Endothelial cell of umbilical vein (primary cell): ENCODE measurements around the gene DNAH11. TPM values are rescaled to one million over a fixed set of nuclear protein-coding genes. Genes with fewer than 3 reads are reported as not detected.
"Not testable (repeated sequence)": the region's sequence is repeated elsewhere in the genome, so short reads cannot be mapped to it uniquely, and the experiment has no call there.

ENCODE experiments used
- BruUV-seq: library from RNA; stranded (reverse); fragments of 400-500 nt; replicated peaks from 2 replicates; lab custom pipeline; 2021; lab: Mats Ljungman, UMichigan
- CTCF ChIA-PET: fragments of 300-600, 350-600 bp; sonication (Branson Sonifier 250); formaldehyde crosslinking; loops from one replicate; lab custom pipeline; 2021; ENCODE audit warnings: antibody characterized with exemption, inconsistent platforms; lab: Charles Lee
- POLR2A ChIA-PET: fragments of 300-600, 350-600 bp; sonication (Branson Sonifier 250); formaldehyde crosslinking; loops from one replicate; lab custom pipeline; 2021; ENCODE audit warnings: antibody characterized with exemption, inconsistent platforms; lab: Charles Lee
- DNase-seq: peaks from one replicate; pipeline ENCODE4 v3.0.0-alpha.2; 2011; ENCODE audit warnings: low read depth, low spot score
- FAIRE-seq: peaks from 2 replicates; lab custom pipeline; 2011; peaks lifted over from hg19 to GRCh38; lab: Jason Lieb, UNC
- H2AFZ ChIP-seq: 2 replicates; pipeline ENCODE4 v1.6.0; 2012; ENCODE audit warnings: low read depth, low read length, control low read depth, inconsistent platforms
- H3K27ac ChIP-seq: 2 replicates; pipeline ENCODE4 v1.5.1; 2011; ENCODE audit warnings: low read depth, mild to moderate bottlenecking, control low read depth, low read length, moderate library complexity; ENCODE audit not compliant: insufficient read depth
- H3K27me3 ChIP-seq, 2 experiments: 2 replicates each; pipeline versions ENCODE4 v1.6.0 to v1.6.1; 2011; ENCODE audit warnings: low read length in 2 of 2, mixed read lengths in 1 of 2; ENCODE audit not compliant: control insufficient read depth in 2 of 2, insufficient read depth in 2 of 2
- H3K36me3 ChIP-seq, 2 experiments: 2 replicates in 1 of 2; 3 replicates in 1 of 2; pipeline ENCODE4 v1.5.1; 2011; ENCODE audit warnings: low read length in 2 of 2, mild to moderate bottlenecking in 1 of 2, moderate library complexity in 1 of 2; ENCODE audit not compliant: control insufficient read depth in 2 of 2, insufficient read depth in 2 of 2; ENCODE audit errors: extremely low read depth in 1 of 2
- H3K4me1 ChIP-seq: 3 replicates; pipeline ENCODE4 v1.5.1; 2011; ENCODE audit warnings: mild to moderate bottlenecking, low read length; ENCODE audit not compliant: control insufficient read depth, insufficient read depth; ENCODE audit errors: extremely low read depth
- H3K4me2 ChIP-seq: 2 replicates; pipeline ENCODE4 v1.6.1; 2011; ENCODE audit warnings: low read length, control low read depth, mixed read lengths; ENCODE audit not compliant: insufficient read depth
- H3K4me3 ChIP-seq, 3 experiments: fragments of 200-600 bp in 1 of 3; sonication (generic), shearing (Covaris generic) in 1 of 3; replicated peaks in 1 of 3; 2 replicates each; pipeline ENCODE4 v1.5.1; 2011 to 2016; ENCODE audit warnings: control low read depth in 3 of 3, low read length in 3 of 3, mild to moderate bottlenecking in 2 of 3, inconsistent platforms in 1 of 3, low read depth in 1 of 3, moderate library complexity in 1 of 3; ENCODE audit not compliant: insufficient read depth in 1 of 3
- H3K79me2 ChIP-seq: 2 replicates; pipeline ENCODE4 v1.6.0; 2012; ENCODE audit warnings: low read length, inconsistent platforms; ENCODE audit not compliant: control insufficient read depth, insufficient read depth
- H3K9ac ChIP-seq: replicated peaks from 2 replicates; pipeline ENCODE3; 2011; ENCODE audit warnings: low read length, control low read depth; ENCODE audit not compliant: insufficient read depth; ENCODE audit errors: extremely low read depth
- H3K9me1 ChIP-seq: replicated peaks from 3 replicates; pipeline ENCODE4 v1.6.0; 2011; ENCODE audit warnings: mild to moderate bottlenecking, low read length; ENCODE audit not compliant: control insufficient read depth, insufficient read depth; ENCODE audit errors: extremely low read depth
- H3K9me3 ChIP-seq: replicated peaks from 2 replicates; pipeline ENCODE4 v1.5.1; 2012; ENCODE audit warnings: low read length, inconsistent platforms; ENCODE audit not compliant: control insufficient read depth, insufficient read depth
- H4K20me1 ChIP-seq: replicated peaks from 2 replicates; pipeline ENCODE3; 2011; ENCODE audit warnings: mild to moderate bottlenecking, low read length; ENCODE audit not compliant: control insufficient read depth, insufficient read depth; ENCODE audit errors: extremely low read depth
- EZH2 ChIP-seq: IDR thresholded peaks from 2 replicates; pipeline ENCODE4 v1.6.1; 2012; ENCODE audit warnings: borderline replicate concordance, low read depth, mild to moderate bottlenecking, moderate library complexity, low read length, inconsistent platforms; ENCODE audit not compliant: severe bottlenecking
- FOS ChIP-seq: IDR thresholded peaks from 2 replicates; pipeline ENCODE4 v1.6.1; 2011; ENCODE audit warnings: mild to moderate bottlenecking, low read length, moderate library complexity, borderline replicate concordance; ENCODE audit not compliant: insufficient read depth
- GATA2 ChIP-seq: IDR thresholded peaks from 2 replicates; pipeline ENCODE4 v1.7.0; 2011; ENCODE audit warnings: low read depth, mild to moderate bottlenecking, moderate library complexity, mixed read lengths, low read length; ENCODE audit not compliant: insufficient read length, insufficient read depth
- JUN ChIP-seq: IDR thresholded peaks from 2 replicates; pipeline ENCODE4 v1.6.1; 2011; ENCODE audit warnings: borderline replicate concordance, low read depth; ENCODE audit not compliant: insufficient read length, insufficient read depth
- MYC ChIP-seq: IDR thresholded peaks from one replicate; pipeline ENCODE4 v1.6.1; 2011; ENCODE audit warnings: mild to moderate bottlenecking, low read depth, low read length
- POLR2A ChIP-seq: IDR thresholded peaks from 2 replicates; pipeline ENCODE4 v1.6.1; 2012; ENCODE audit warnings: low read depth, mild to moderate bottlenecking, control low read depth, low read length
- POLR2AphosphoS5 ChIP-seq: IDR thresholded peaks from 2 replicates; pipeline ENCODE4 v1.6.1; 2012; ENCODE audit warnings: low read depth, mild to moderate bottlenecking, control low read depth, low read length, moderate library complexity; ENCODE audit not compliant: insufficient read depth
- dilution Hi-C: fragments of 300-500 bp; cut with MboI; formaldehyde crosslinking; loops from one replicate; pipeline ENCODE4 v1.15.0; 2019; ENCODE audit warnings: low sequenced_read_pairs; ENCODE audit not compliant: extremely low pct_ligation_motif_present
- intact Hi-C: fragments of 100-400 bp; cut with micrococcal nuclease; formaldehyde crosslinking; loops from one replicate; pipeline ENCODE4 v1.10.0; 2022
- polyA plus RNA-seq, 4 experiments: library from polyadenylated mRNA; depleted of rRNA in 3 of 4; stranded (reverse) in 3 of 4; unstranded in 1 of 4; fragments of >200 nt; gene quantifications; 2 replicates each; pipeline versions ENCODE4 v1.2.1 to v1.2.3, GENCODE V29; 2011 to 2012; ENCODE audit warnings: missing spikeins in 1 of 4
- total RNA-seq: library from RNA; stranded (reverse); gene quantifications from 2 replicates; pipeline ENCODE4 v1.2.3, GENCODE V29; 2021
- TF ChIP-seq, protein P1 (sequence below): IDR thresholded peaks from 2 replicates; pipeline ENCODE4 v1.6.1; 2011; ENCODE audit not compliant: insufficient read depth, insufficient read length
- TF ChIP-seq, protein P2 (sequence below), 2 donors: IDR thresholded peaks; 1 replicate in 1 of 2; 2 replicates in 1 of 2; pipeline ENCODE4 v1.5.1; 2011; ENCODE audit warnings: low read length in 2 of 2, mild to moderate bottlenecking in 2 of 2, moderate library complexity in 2 of 2, control low read depth in 1 of 2, inconsistent platforms in 1 of 2, low read depth in 1 of 2; ENCODE audit not compliant: insufficient read depth in 1 of 2; ENCODE audit errors: extremely low read depth in 1 of 2

Gene DNAH11
- total and polyA plus RNA-seq, 2 donors (not counting 3 experiments of a cell fraction or from before 2014, with no cell fraction given) = 0.69 to 0.91 TPM

GRCh38 chr7:21927693-21928092 lies 384.9 kb downstream of the DNAH11 start:
- no peaks in the 10 kb centered on the region for H4K20me1 ChIP-seq
- H3K4me2 ChIP-seq = no peak overlapping the region
- H3K9me1 ChIP-seq = no peaks in the 10 kb centered on the region
- no peaks in the 10 kb centered on the region for H3K27me3 ChIP-seq
- no peak overlapping the region for H3K9ac ChIP-seq
- peaks cover 72% of the 10 kb centered on the region for H3K79me2 ChIP-seq
- H3K36me3 ChIP-seq = no peaks in the 10 kb centered on the region
- no peak for TF ChIP-seq JUN
- no peak for TF ChIP-seq GATA2
- TF ChIP-seq POLR2AphosphoS5 = no peak
- TF ChIP-seq, protein P1, sequence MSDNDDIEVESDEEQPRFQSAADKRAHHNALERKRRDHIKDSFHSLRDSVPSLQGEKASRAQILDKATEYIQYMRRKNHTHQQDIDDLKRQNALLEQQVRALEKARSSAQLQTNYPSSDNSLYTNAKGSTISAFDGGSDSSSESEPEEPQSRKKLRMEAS = no peak
- TF ChIP-seq, protein P2, sequence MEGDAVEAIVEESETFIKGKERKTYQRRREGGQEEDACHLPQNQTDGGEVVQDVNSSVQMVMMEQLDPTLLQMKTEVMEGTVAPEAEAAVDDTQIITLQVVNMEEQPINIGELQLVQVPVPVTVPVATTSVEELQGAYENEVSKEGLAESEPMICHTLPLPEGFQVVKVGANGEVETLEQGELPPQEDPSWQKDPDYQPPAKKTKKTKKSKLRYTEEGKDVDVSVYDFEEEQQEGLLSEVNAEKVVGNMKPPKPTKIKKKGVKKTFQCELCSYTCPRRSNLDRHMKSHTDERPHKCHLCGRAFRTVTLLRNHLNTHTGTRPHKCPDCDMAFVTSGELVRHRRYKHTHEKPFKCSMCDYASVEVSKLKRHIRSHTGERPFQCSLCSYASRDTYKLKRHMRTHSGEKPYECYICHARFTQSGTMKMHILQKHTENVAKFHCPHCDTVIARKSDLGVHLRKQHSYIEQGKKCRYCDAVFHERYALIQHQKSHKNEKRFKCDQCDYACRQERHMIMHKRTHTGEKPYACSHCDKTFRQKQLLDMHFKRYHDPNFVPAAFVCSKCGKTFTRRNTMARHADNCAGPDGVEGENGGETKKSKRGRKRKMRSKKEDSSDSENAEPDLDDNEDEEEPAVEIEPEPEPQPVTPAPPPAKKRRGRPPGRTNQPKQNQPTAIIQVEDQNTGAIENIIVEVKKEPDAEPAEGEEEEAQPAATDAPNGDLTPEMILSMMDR (IDR thresholded peaks at IDR 0.05; ENCODE audit: extremely low read depth in 1 of 2, insufficient read depth in 1 of 2, low read depth in 1 of 2, low read length in 2 of 2) = no peak
- TF ChIP-seq EZH2 = no peak
- no peak for TF ChIP-seq POLR2A
- no peak for TF ChIP-seq MYC
- no peak for TF ChIP-seq FOS
- peaks cover 15% of the 10 kb centered on the region for H3K4me1 ChIP-seq
- dilution Hi-C loops (no loop called here), intact Hi-C loops (no loop called here)
- H3K9me3 ChIP-seq = no peaks in the 10 kb centered on the region
- ChIA-PET POLR2A (no interaction called here), CTCF (interaction anchor here (1.3 kb wide), 1 partner anchor 156 kb away, joined by 3 read pairs; no protein-coding TSS in a partner anchor)
- H2AFZ ChIP-seq = no peak overlapping the region
- H3K27ac ChIP-seq = no peak overlapping the region
- DNase-seq (no peak), FAIRE-seq (no peak)
- BruUV-seq = no TSS peak
- no peak overlapping the region for H3K4me3 ChIP-seq

- H4K20me1 ChIP-seq, CTCF ChIA-PET, H2AFZ ChIP-seq, H3K36me3 ChIP-seq, DNase-seq, H3K9me1 ChIP-seq, H3K9ac ChIP-seq, FAIRE-seq, dilution Hi-C loops, H3K4me3 ChIP-seq, H3K4me1 ChIP-seq, BruUV-seq, POLR2A ChIA-PET, H3K9me3 ChIP-seq, intact Hi-C loops, H3K27me3 ChIP-seq, H3K27ac ChIP-seq, H3K4me2 ChIP-seq: not testable (repeated sequence)
- peaks cover 81% of the 10 kb centered on the region for H3K79me2 ChIP-seq
These were observed 390.5 kb downstream of the DNAH11 start for GRCh38 chr7:21933293-21933692.
